Erythroblast (primary cell): ENCODE measurements around the gene TRAIP.

Experiments
- GATA1 ChIP-seq: IDR thresholded peaks from 2 replicates; pipeline ENCODE4 v1.6.1; 2011; ENCODE audit warnings: low read depth, mild to moderate bottlenecking, control low read depth, low read length, moderate library complexity
- POLR2A ChIP-seq: IDR thresholded peaks from 2 replicates; pipeline ENCODE4 v1.6.1; 2011; ENCODE audit warnings: mild to moderate bottlenecking, low read length

DNA sequence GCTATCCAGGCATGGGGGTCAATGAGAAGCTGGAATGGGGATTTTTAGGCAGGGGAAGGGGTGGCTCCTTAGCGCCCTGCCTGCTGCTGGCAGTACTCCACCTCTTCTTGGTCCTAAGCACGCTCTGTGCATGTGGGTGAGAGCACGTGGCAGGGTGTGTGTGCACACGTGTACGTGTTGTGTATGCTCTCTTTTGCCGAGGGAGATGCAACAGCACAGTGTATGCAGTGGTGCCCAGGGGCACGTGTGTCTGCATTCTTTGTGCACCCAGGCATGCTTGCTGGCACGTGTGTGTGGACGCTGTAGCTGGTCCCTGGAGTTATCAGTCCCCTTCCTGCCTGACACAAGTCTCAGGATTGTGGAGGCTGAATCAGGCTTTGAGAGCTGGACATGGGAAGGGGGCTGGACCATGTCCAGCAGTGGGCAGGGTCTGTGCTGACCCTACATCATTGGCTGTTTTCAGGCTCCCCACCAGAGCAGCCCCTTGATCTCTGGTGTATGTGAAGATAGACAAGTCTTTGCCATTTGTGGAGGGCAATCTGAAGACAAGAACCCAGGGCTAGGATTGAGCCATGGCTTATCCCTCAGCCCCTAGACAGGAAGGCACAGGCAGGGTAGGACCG lies 15.3 kb upstream of the TRAIP start:
- TF ChIP-seq POLR2A: no peak
- TF ChIP-seq GATA1: no peak
